Lower leg skin (tissue), 4 donors: Measurements from ENCODE around the gene UFD1. TPM values are rescaled to one million over a fixed set of nuclear protein-coding genes. Genes with fewer than 3 reads are reported as not detected.

Experiments used
- DNase-seq, 2 donors: peaks; one replicate each; pipeline ENCODE4 v3.0.0-alpha.2; 2019; ENCODE audit warnings: low spot score in 2 of 2
- H3K4me3 ChIP-seq: fragments of 200-600 bp; sonication (generic); 2 replicates; pipeline ENCODE4 v1.5.1; 2017; ENCODE audit warnings: mild to moderate bottlenecking, low read depth; ENCODE audit not compliant: poor library complexity, severe bottlenecking
- CTCF ChIP-seq, 3 donors: fragments of 450-650 bp; IDR thresholded peaks; one replicate each; pipeline ENCODE4 v1.5.1; 2016; ENCODE audit warnings: antibody characterized with exemption in 3 of 3, mild to moderate bottlenecking in 3 of 3, moderate library complexity in 2 of 3
- POLR2A ChIP-seq, 2 donors: fragments of 450-650 bp; IDR thresholded peaks; one replicate each; pipeline ENCODE4 v1.6.1; 2016 to 2017; ENCODE audit warnings: antibody characterized with exemption in 2 of 2, mild to moderate bottlenecking in 1 of 2, moderate library complexity in 1 of 2
- WGBS, 2 donors: methylation state at CpG; one replicate each; pipeline ENCODE4 v1.1.5; 2018; 5-methylcytosine and 5-hydroxymethylcytosine counted together
- intact Hi-C: fragments of 100-400 bp; cut with DNase I; formaldehyde crosslinking; loops from one replicate; pipeline ENCODE4 v1.15.0; 2023; ENCODE audit warnings: low total_unique reads
- total RNA-seq, 4 donors: library from RNA; depleted of rRNA; stranded (reverse); fragments of >200 nt; gene quantifications; one replicate each; pipeline ENCODE4 v1.1.0, GENCODE V29; 2016

UFD1 gene
- total RNA-seq, 4 donors from 2014 or later, result 21.9 to 40.9 (median 34.5) TPM

GRCh38 chr22:19463008-19463407 lies 16.0 kb downstream of the UFD1 start:
- TF ChIP-seq POLR2A (IDR thresholded peaks at IDR 0.05), result no peak
- DNase-seq, result no peak
- intact Hi-C loops, result no loop called here
- WGBS, 2 donors, result 98 to 100% methylated on average over 1 of the region's 1 CpG
- H3K4me3 ChIP-seq, result no peak overlapping the region

- no peak overlapping the region for H3K4me3 ChIP-seq
- TF ChIP-seq POLR2A (IDR thresholded peaks at IDR 0.05), result no peak
- TF ChIP-seq CTCF (IDR thresholded peaks at IDR 0.05), result no peak
- intact Hi-C loops, result no loop called here
- no peak for DNase-seq
- WGBS, 2 donors, result 94 to 98% methylated on average over 1 of the region's 1 CpG
Measured at GRCh38 chr22:19461506-19461905, 17.5 kb downstream of the UFD1 start.

GRCh38 chr22:19460036-19460435 lies 19.0 kb downstream of the UFD1 start:
- H3K4me3 ChIP-seq, result no peak overlapping the region
- intact Hi-C loops, result no loop called here
- TF ChIP-seq POLR2A (IDR thresholded peaks at IDR 0.05), result no peak
- no peak for TF ChIP-seq CTCF (IDR thresholded peaks at IDR 0.05)
- 76 to 78% methylated on average over 2 of the region's 2 CpGs for WGBS, 2 donors
- DNase-seq, result peak in 1 of 2 donors; percentile 3

- intact Hi-C loops, result no loop called here
- WGBS, 2 donors, result 90 to 93% methylated on average over 8 of the region's 8 CpGs
Measured at GRCh38 chr22:19457828-19458428, 21.1 kb downstream of the UFD1 start.

GRCh38 chr22:19456541-19456940 lies 22.5 kb downstream of the UFD1 start:
- intact Hi-C loops, result no loop called here
- WGBS, 2 donors, result 91% methylated on average over 10 of the region's 10 CpGs

More at GRCh38 chr22:19457828-19458428, 21.1 kb downstream of the UFD1 start:
- DNase-seq, result peak in 1 of 2 donors; percentile 69
- TF ChIP-seq CTCF (IDR thresholded peaks at IDR 0.05) (no peak), POLR2A (IDR thresholded peaks at IDR 0.05) (no peak)
- no peak overlapping the region for H3K4me3 ChIP-seq

More at GRCh38 chr22:19456541-19456940, 22.5 kb downstream of the UFD1 start:
- peak in 1 of 2 donors; percentile 61 for DNase-seq
- no peak for TF ChIP-seq CTCF (IDR thresholded peaks at IDR 0.05)
- TF ChIP-seq POLR2A (IDR thresholded peaks at IDR 0.05), result no peak
- H3K4me3 ChIP-seq, result no peak overlapping the region
